Measurements from ENCODE around the gene ARID3A.

GRCh38 chr19:944663-945241 is 18.9 kb downstream of the ARID3A start:
- no peak for TF ChIP-seq CTCF (IDR thresholded peaks at IDR 0.05; ENCODE audit: low read length)
- no peak for TF ChIP-seq EZH2phosphoT487 (IDR thresholded peaks at IDR 0.05; ENCODE audit: low read length)
- no peak for TF ChIP-seq EZH2 (optimal IDR thresholded peaks at IDR 0.05; ENCODE audit: low read depth, low read length)

All from MM.1S (cell line).